ENCODE data around the gene RSRC1. TPM values are rescaled to one million over a fixed set of nuclear protein-coding genes. Genes with fewer than 3 reads are reported as not detected.
"Not testable (repeated sequence)": the region's sequence is repeated elsewhere in the genome, so short reads cannot be mapped to it uniquely, and the experiment has no call there.

The RSRC1 gene
- total RNA-seq, 3 donors from 2014 or later: 53.1 to 101 (median 59.3) TPM

DNA sequence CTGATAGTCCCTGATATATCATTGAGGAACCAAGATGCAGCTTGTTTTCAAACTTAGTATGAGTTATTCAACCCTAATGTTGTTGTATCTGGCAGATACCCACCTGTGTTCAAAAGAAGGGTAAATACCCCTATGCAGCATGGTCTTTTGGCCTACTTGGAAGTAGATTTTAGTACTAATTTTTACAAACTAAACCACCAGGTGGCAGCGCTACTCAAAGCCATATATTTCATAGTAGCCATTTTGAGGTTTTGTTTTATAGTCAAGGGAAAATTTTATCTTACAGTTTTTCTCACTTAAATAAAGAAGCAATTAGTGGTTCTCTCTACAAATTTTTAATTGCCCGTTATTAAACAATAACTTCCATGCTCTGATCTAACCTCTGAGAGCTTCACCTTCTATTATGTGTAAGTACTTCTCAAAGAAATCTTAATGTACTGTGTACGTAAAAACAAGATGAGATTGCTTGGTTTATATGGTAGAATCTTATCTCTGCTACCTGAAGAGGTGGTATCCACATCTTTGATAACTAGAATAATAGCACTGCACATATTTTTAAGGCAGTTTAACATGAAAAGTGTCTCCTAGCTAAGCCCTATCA is 429.6 kb downstream of the RSRC1 start:
- no peaks in the 10 kb centered on the region for H3K27me3 ChIP-seq
- TF ChIP-seq POLR2A (IDR thresholded peaks at IDR 0.05) (no peak), CTCF (IDR thresholded peaks at IDR 0.05) (peak in 2 of 3 donors; percentile 17 to 34), POLR2AphosphoS5 (IDR thresholded peaks at IDR 0.05) (no peak)
- H3K4me1 ChIP-seq: no peaks in the 10 kb centered on the region
- no peak overlapping the region for H3K4me3 ChIP-seq
- DNase-seq (ENCODE audit: low spot score in 2 of 2): no peak
- H3K9me3 ChIP-seq: no peaks in the 10 kb centered on the region
- intact Hi-C loops (cut with DNase I; ENCODE audit: low total_unique reads): no loop called here
- H3K27ac ChIP-seq: no peak overlapping the region
- no peaks in the 10 kb centered on the region for H3K36me3 ChIP-seq

- H3K4me1 ChIP-seq: no peaks in the 10 kb centered on the region
- TF ChIP-seq POLR2A (IDR thresholded peaks at IDR 0.05) (no peak), POLR2AphosphoS5 (IDR thresholded peaks at IDR 0.05) (no peak), CTCF (IDR thresholded peaks at IDR 0.05) (no peak)
- no peak overlapping the region for H3K27ac ChIP-seq
- no peak for DNase-seq (ENCODE audit: low spot score in 2 of 2)
- H3K36me3 ChIP-seq: no peaks in the 10 kb centered on the region
- intact Hi-C loops (cut with DNase I; ENCODE audit: low total_unique reads): no loop called here
- no peaks in the 10 kb centered on the region for H3K27me3 ChIP-seq
- H3K4me3 ChIP-seq: no peak overlapping the region
- no peaks in the 10 kb centered on the region for H3K9me3 ChIP-seq
Observed at GRCh38 chr3:158540066-158540465, 430.2 kb downstream of the RSRC1 start.

- intact Hi-C loops (cut with DNase I; ENCODE audit: low total_unique reads): no loop called here
Observed at GRCh38 chr3:158548691-158549090, 438.8 kb downstream of the RSRC1 start.

GRCh38 chr3:158549938-158550337 is 440.0 kb downstream of the RSRC1 start:
- H3K4me1 ChIP-seq; H3K27ac ChIP-seq; H3K9me3 ChIP-seq; H3K4me3 ChIP-seq; H3K36me3 ChIP-seq; DNase-seq (ENCODE audit: low spot score in 2 of 2); intact Hi-C loops (cut with DNase I; ENCODE audit: low total_unique reads); H3K27me3 ChIP-seq: not testable (repeated sequence)

More at GRCh38 chr3:158548691-158549090, 438.8 kb downstream of the RSRC1 start:
- TF ChIP-seq CTCF (IDR thresholded peaks at IDR 0.05) (no peak), POLR2AphosphoS5 (IDR thresholded peaks at IDR 0.05) (no peak), POLR2A (IDR thresholded peaks at IDR 0.05) (no peak)
- Histone ChIP-seq H3K27me3 (no peaks in the 10 kb centered on the region), H3K36me3 (no peaks in the 10 kb centered on the region), H3K4me1 (no peaks in the 10 kb centered on the region), H3K4me3 (no peak overlapping the region), H3K27ac (no peak overlapping the region), H3K9me3 (no peaks in the 10 kb centered on the region)
- DNase-seq (ENCODE audit: low spot score in 2 of 2): no peak

DNA sequence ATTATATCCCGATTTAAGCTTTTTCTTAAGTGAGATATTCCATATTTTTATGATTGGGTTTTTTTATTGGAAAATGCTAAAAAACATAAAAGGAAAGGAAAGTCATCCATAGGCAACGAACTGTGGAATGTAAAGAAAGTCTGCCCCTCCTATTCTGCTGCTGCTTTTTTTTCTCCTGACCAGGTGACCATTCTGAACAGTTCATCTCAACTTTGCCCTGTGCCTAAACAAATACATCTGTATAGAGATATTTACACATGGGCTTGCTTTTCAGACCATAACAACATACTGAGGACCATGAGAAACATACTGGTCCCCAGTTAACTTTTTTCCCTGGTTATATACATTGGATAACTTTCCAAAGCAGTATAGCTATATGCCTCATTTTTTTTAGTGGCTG is 442.2 kb downstream of the RSRC1 start:
- Histone ChIP-seq H3K27me3 (no peaks in the 10 kb centered on the region), H3K36me3 (no peaks in the 10 kb centered on the region)
- intact Hi-C loops (cut with DNase I; ENCODE audit: low total_unique reads): no loop called here

More for the DNA sequence above, 442.2 kb downstream of the RSRC1 start:
- no peaks in the 10 kb centered on the region for H3K4me1 ChIP-seq
- DNase-seq (ENCODE audit: low spot score in 2 of 2): no peak
- no peaks in the 10 kb centered on the region for H3K9me3 ChIP-seq
- H3K4me3 ChIP-seq: no peak overlapping the region
- TF ChIP-seq CTCF (IDR thresholded peaks at IDR 0.05) (no peak), POLR2AphosphoS5 (IDR thresholded peaks at IDR 0.05) (no peak), POLR2A (IDR thresholded peaks at IDR 0.05) (no peak)
- no peak overlapping the region for H3K27ac ChIP-seq
